ENCODE results near the gene RETREG1.

DNA sequence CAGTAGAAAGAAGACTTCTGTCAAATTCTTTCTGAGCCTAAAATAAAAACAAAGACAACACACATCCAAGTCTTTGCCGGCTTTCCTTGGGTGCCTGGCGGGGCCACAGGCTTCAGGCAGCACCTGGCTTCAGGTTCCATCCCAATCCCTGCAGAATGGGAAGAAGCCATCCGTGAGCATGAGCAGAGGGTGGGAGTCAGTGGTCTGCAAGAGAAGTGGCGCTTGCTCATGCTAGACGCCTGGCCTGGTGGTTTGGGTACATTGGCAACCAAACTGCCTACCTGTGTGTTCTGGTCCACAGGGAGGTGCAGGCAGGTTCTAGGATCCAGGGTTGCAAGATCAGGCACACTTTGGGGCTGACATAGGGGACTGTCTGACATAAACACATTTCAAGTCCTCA, 47.6 kb upstream of the RETREG1 start:
- TF ChIP-seq, protein P1, sequence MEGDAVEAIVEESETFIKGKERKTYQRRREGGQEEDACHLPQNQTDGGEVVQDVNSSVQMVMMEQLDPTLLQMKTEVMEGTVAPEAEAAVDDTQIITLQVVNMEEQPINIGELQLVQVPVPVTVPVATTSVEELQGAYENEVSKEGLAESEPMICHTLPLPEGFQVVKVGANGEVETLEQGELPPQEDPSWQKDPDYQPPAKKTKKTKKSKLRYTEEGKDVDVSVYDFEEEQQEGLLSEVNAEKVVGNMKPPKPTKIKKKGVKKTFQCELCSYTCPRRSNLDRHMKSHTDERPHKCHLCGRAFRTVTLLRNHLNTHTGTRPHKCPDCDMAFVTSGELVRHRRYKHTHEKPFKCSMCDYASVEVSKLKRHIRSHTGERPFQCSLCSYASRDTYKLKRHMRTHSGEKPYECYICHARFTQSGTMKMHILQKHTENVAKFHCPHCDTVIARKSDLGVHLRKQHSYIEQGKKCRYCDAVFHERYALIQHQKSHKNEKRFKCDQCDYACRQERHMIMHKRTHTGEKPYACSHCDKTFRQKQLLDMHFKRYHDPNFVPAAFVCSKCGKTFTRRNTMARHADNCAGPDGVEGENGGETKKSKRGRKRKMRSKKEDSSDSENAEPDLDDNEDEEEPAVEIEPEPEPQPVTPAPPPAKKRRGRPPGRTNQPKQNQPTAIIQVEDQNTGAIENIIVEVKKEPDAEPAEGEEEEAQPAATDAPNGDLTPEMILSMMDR (IDR thresholded peaks at IDR 0.05): no peak
- TF ChIP-seq POLR2A (IDR thresholded peaks at IDR 0.05): no peak
